CD4-positive, alpha-beta T cell treated with Interleukin-6 at 100 ng/mL for 8 hours (primary cell): Measurements from ENCODE around the gene IFT25.

Experiments
- DNase-seq: peaks from one replicate; pipeline ENCODE4 v3.0.0-alpha.2; 2020; ENCODE audit warnings: mixed read lengths, low spot score

IFT25 gene

GRCh38 chr1:53927376-53927881 is 18.1 kb downstream of the IFT25 start:
- no peak for DNase-seq

- DNase-seq, result no peak
Observed at GRCh38 chr1:53919675-53920066, 25.8 kb downstream of the IFT25 start.

GRCh38 chr1:53918343-53918742 is 27.2 kb downstream of the IFT25 start:
- no peak for DNase-seq

- no peak for DNase-seq
Observed at GRCh38 chr1:53913352-53914033, 32.0 kb downstream of the IFT25 start.

GRCh38 chr1:53911442-53911841 is 34.1 kb downstream of the IFT25 start:
- no peak for DNase-seq

- DNase-seq, result no peak
Observed at GRCh38 chr1:53909946-53910345, 35.6 kb downstream of the IFT25 start.

GRCh38 chr1:53906121-53906520 is 39.4 kb downstream of the IFT25 start:
- no peak for DNase-seq

- DNase-seq, result no peak
Observed at GRCh38 chr1:53905509-53905908, 40.0 kb downstream of the IFT25 start.

GRCh38 chr1:53902235-53903138 is 43.0 kb downstream of the IFT25 start:
- DNase-seq, result no peak

GRCh38 chr1:53899708-53900107 is 45.8 kb downstream of the IFT25 start:
- no peak for DNase-seq

GRCh38 chr1:53899206-53899628 is 46.3 kb downstream of the IFT25 start:
- no peak for DNase-seq

- DNase-seq, result no peak
Observed at GRCh38 chr1:53896635-53897229, 48.8 kb downstream of the IFT25 start.

- no peak for DNase-seq
Observed at GRCh38 chr1:53895421-53895820, 50.1 kb downstream of the IFT25 start.

GRCh38 chr1:53894644-53895043 is 50.9 kb downstream of the IFT25 start:
- DNase-seq, result no peak

GRCh38 chr1:53893999-53894636 is 51.4 kb downstream of the IFT25 start, which contains the start of gene DIO1:
Gene DIO1, plus strand, starts transcription at chr1:53894187. Its CDS starts 24 bp downstream, at chr1:53894211.
- no peak for DNase-seq

GRCh38 chr1:53892911-53893310 is 52.6 kb downstream of the IFT25 start:
- no peak for DNase-seq

- DNase-seq, result no peak
Observed at GRCh38 chr1:53891678-53892077, 53.8 kb downstream of the IFT25 start.

- DNase-seq, result no peak
Observed at GRCh38 chr1:53891018-53891417, 54.5 kb downstream of the IFT25 start.

- DNase-seq, result no peak
Observed at GRCh38 chr1:53890522-53890941, 55.0 kb downstream of the IFT25 start.

GRCh38 chr1:53889304-53890298 is 55.9 kb downstream of the IFT25 start, which contains the start of gene YIPF1:
Gene YIPF1, minus strand, starts transcription at chr1:53889797. Its CDS starts 860 bp downstream, at chr1:53888937.
- DNase-seq, result peak; percentile 88

- DNase-seq, result no peak
Observed at GRCh38 chr1:53888681-53889080, 56.8 kb downstream of the IFT25 start.
